Lung (tissue), 12 donors: Measurements from ENCODE around the gene PSRC1. TPM values are rescaled to one million over a fixed set of nuclear protein-coding genes. Genes with fewer than 3 reads are reported as not detected.
A peak's percentile ranks its signal among the peaks of the same experiment; 100 is the strongest.

ENCODE experiments used
- ATAC-seq: fragments of 200-7000 bp; cut with Tn5 transposase; one replicate; pipeline ENCODE4 v1.9.1; 2020; ENCODE audit warnings: moderate number of reproducible peaks; ENCODE audit not compliant: insufficient read depth, low FRiP score
- DNase-seq, 3 donors: peaks; one replicate each; pipeline ENCODE4 v3.0.0-alpha.2; 2013 to 2017
- H3K27ac ChIP-seq, 2 donors: one replicate each; pipeline ENCODE4 v1.5.1; 2013; ENCODE audit warnings: mild to moderate bottlenecking in 2 of 2, moderate library complexity in 2 of 2, control low read depth in 1 of 2, inconsistent platforms in 1 of 2, low read depth in 1 of 2, low read length in 1 of 2
- H3K27me3 ChIP-seq, 3 donors: one replicate each; pipeline ENCODE4 v1.5.1; 2013; ENCODE audit warnings: low read length in 2 of 3; ENCODE audit not compliant: control insufficient read depth in 3 of 3, insufficient read depth in 3 of 3
- H3K36me3 ChIP-seq, 4 donors: one replicate each; pipeline ENCODE4 v1.5.1; 2013; ENCODE audit warnings: low read length in 4 of 4, mild to moderate bottlenecking in 1 of 4, moderate library complexity in 1 of 4; ENCODE audit not compliant: control insufficient read depth in 4 of 4, insufficient read depth in 4 of 4
- H3K4me1 ChIP-seq, 5 donors: one replicate each; pipeline ENCODE4 v1.5.1; 2013; ENCODE audit warnings: low read length in 5 of 5, mild to moderate bottlenecking in 2 of 5, moderate library complexity in 1 of 5; ENCODE audit not compliant: control insufficient read depth in 5 of 5, insufficient read depth in 5 of 5
- H3K4me3 ChIP-seq: one replicate; pipeline ENCODE4 v1.5.1; 2013; ENCODE audit warnings: mild to moderate bottlenecking, control low read depth, moderate library complexity
- H3K9ac ChIP-seq, 2 donors: one replicate each; pipeline ENCODE4 v1.5.1; 2013; ENCODE audit warnings: low read length in 2 of 2, control low read depth in 1 of 2; ENCODE audit not compliant: insufficient read depth in 1 of 2
- H3K9me3 ChIP-seq, 4 donors: one replicate each; pipeline ENCODE4 v1.5.1; 2013; ENCODE audit warnings: low read length in 3 of 4, mild to moderate bottlenecking in 1 of 4, moderate library complexity in 1 of 4; ENCODE audit not compliant: control insufficient read depth in 4 of 4, insufficient read depth in 3 of 4
- CTCF ChIP-seq: IDR thresholded peaks from 2 replicates; pipeline ENCODE4 v1.5.1; 2012; ENCODE audit warnings: mild to moderate bottlenecking; ENCODE audit errors: control extremely low read depth, extremely low read depth
- WGBS, 2 donors: extraction: QIAGEN DNeasy Blood & Tissue Kit; methylation state at CpG; one replicate each; pipeline ENCODE4 v1.1.7; 2013; 5-methylcytosine and 5-hydroxymethylcytosine counted together
- polyA plus RNA-seq, 2 donors: library from polyadenylated mRNA; stranded (reverse); fragments of 200-250 nt; gene quantifications; one replicate each; pipeline ENCODE4 v1.2.1, GENCODE V29; 2013
- total RNA-seq, 2 donors: library from RNA; depleted of rRNA in 1 of 2; stranded (reverse); fragments of >200 nt in 1 of 2; gene quantifications; one replicate each; pipeline ENCODE4 v1.2.1, GENCODE V29; 2014 to 2021
- donor health status: control.
- donor health status: control.
- donor health status: Bipolar disorder and iron deficiency.
- donor health status: healthy.
- donor health status: DM: yes; HTN: yes; CAD: no.

The PSRC1 gene
- total and polyA plus RNA-seq, 4 donors: 2.7 to 4.9 (median 4.8) TPM

- H3K4me3 ChIP-seq: no peak overlapping the region
- ATAC-seq (no peak), DNase-seq (peak; percentile 66 to 70 (median 69))
- H3K27me3 ChIP-seq: no peaks in the 10 kb centered on the region
- peaks cover 0 to 3% (median 0%) of the 10 kb centered on the region in 4 donors for H3K36me3 ChIP-seq
- peaks cover 0 to 37% (median 17%) of the 10 kb centered on the region in 5 donors for H3K4me1 ChIP-seq
- H3K27ac ChIP-seq: peak overlapping the region in 1 of 2 donors; percentile 57
- no peak for TF ChIP-seq CTCF
- WGBS, 2 donors: 48 to 60% methylated on average over 9 of the region's 9 CpGs
- H3K9ac ChIP-seq: peak overlapping the region in 1 of 2 donors; percentile 25
- H3K9me3 ChIP-seq: no peaks in the 10 kb centered on the region
Measured at GRCh38 chr1:109253803-109254620, 28.9 kb downstream of the PSRC1 start.

- Histone ChIP-seq H3K9ac (no peak overlapping the region), H3K27ac (peak overlapping the region in 1 of 2 donors; percentile 57), H3K36me3 (no peaks in the 10 kb centered on the region), H3K27me3 (no peaks in the 10 kb centered on the region), H3K4me1 (peaks cover 0 to 40% (median 19%) of the 10 kb centered on the region in 5 donors), H3K4me3 (no peak overlapping the region), H3K9me3 (no peaks in the 10 kb centered on the region)
- ATAC-seq (no peak), DNase-seq (peak; percentile 70 to 77 (median 74))
- TF ChIP-seq CTCF: no peak
- 85% methylated on average over 33 of the region's 33 CpGs for WGBS, 2 donors
Measured at GRCh38 chr1:109252893-109253802, 29.8 kb downstream of the PSRC1 start.

GRCh38 chr1:109252167-109252892, 30.6 kb downstream of the PSRC1 start:
- TF ChIP-seq CTCF: no peak
- no peak overlapping the region for H3K4me3 ChIP-seq
- peaks cover 0 to 40% (median 19%) of the 10 kb centered on the region in 5 donors for H3K4me1 ChIP-seq
- H3K36me3 ChIP-seq: no peaks in the 10 kb centered on the region
- no peaks in the 10 kb centered on the region for H3K9me3 ChIP-seq
- H3K9ac ChIP-seq: no peak overlapping the region
- ATAC-seq: no peak
- no peak overlapping the region for H3K27ac ChIP-seq
- 97 to 98% methylated on average over 31 of the region's 31 CpGs for WGBS, 2 donors
- H3K27me3 ChIP-seq: no peaks in the 10 kb centered on the region
- DNase-seq: no peak
